Measurements from ENCODE around the gene P3H2. TPM values are rescaled to one million over a fixed set of nuclear protein-coding genes. Genes with fewer than 3 reads are reported as not detected.
"Not testable (repeated sequence)": the region's sequence is repeated elsewhere in the genome, so short reads cannot be mapped to it uniquely, and the experiment has no call there.

Gene P3H2
- total RNA-seq, result not detected

DNA sequence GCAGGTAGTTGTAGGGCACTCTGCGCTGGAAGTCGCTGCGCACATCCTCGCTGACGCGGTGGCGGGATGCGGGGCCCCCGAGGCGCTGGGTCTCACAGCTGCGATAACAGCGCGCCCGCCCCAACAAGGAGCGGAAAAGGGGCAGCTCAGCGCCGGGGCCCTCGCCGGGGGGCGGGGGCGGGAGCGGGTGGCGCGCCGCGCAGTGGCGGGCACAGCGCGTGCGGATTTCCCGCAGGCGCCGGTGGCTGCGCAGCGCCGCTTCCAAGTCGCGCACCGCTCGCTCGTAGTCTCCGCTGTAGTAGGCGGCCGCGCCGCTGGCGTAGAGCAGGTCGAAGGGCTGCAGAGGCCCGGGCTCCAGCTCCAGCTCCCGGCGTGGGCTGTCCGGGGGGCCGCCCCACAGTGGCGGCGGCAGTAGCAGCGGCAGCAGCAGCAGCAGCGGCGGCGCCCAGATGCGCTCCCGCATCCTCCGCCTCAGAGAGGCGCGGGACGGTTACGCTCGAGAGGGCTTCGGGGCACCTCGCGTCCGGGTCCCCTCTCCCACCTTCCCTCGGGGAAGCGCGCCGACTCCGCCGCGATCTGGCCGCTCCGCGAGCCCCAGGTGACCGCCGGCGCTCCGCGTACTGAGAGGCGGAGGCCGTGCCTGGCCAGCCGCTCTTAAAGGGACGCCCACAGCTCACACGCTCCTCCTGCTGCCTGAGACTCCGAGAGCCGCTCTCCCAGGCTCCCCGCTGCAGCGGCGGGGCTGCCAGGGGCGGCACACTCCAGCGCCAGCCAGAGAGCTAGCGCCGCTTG lies at the start of gene P3H2:
Gene P3H2, minus strand, starts transcription at position 629 of the 792 bp plus-strand sequence. Its CDS starts 166 bp downstream, at position 463.
- CTCF ChIA-PET, result no interaction called here
- ATAC-seq (peak; percentile 77), DNase-seq (no peak)
- peaks cover 6% of the 10 kb centered on the region for H3K4me1 Mint-ChIP-seq
- no peaks in the 10 kb centered on the region for H3K9me3 Mint-ChIP-seq (ENCODE audit: low read depth)
- H3K36me3 Mint-ChIP-seq, result no peaks in the 10 kb centered on the region
- peak within 1 kb of the TSS; percentile 14 for H3K4me3 Mint-ChIP-seq
- H3K27ac Mint-ChIP-seq, result peak within 1 kb of the TSS; percentile 10
- peaks cover 68% of the 10 kb centered on the region for H3K27me3 Mint-ChIP-seq

DNA sequence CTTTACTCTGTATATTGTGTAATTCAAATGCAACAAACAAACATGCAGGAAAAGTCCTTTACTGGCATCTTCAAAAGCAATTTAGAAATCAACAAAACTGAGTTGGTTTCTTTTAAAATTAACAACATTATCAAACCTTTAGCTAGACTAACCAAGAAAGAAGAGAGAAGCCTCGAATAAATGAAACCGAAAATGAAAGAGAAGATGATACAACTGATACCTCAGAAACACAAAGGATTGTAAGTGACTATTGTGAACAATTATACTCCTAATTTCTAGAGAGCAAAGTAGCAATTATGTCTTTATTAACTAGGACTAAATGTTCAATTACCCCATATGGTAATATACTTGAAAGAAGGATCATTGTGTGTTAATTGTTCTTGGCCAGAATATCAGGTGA lies 49.2 kb upstream of the P3H2 start:
- Mint-ChIP-seq H3K27ac (peak overlapping the region; percentile 60), H3K4me3 (peak overlapping the region; percentile 53), H3K27me3 (peaks cover 12% of the 10 kb centered on the region), H3K9me3 (ENCODE audit: low read depth) (no peaks in the 10 kb centered on the region), H3K36me3 (peaks cover 1% of the 10 kb centered on the region), H3K4me1 (peaks cover 10% of the 10 kb centered on the region)
- CTCF ChIA-PET, result no interaction called here
- DNase-seq (no peak), ATAC-seq (peak; percentile 53)

- H3K4me1 Mint-ChIP-seq, result peaks cover 10% of the 10 kb centered on the region
- peak overlapping the region; percentile 53 for H3K4me3 Mint-ChIP-seq
- DNase-seq (no peak), ATAC-seq (no peak)
- H3K36me3 Mint-ChIP-seq, result peaks cover 1% of the 10 kb centered on the region
- H3K27me3 Mint-ChIP-seq, result peaks cover 12% of the 10 kb centered on the region
- H3K9me3 Mint-ChIP-seq (ENCODE audit: low read depth), result no peaks in the 10 kb centered on the region
- CTCF ChIA-PET, result interaction anchor here (2.2 kb wide), 1 partner anchor 154 kb away, joined by 7 read pairs; the partner anchor contains the start of gene CLDN1
- H3K27ac Mint-ChIP-seq, result peak overlapping the region; percentile 60
Observed at GRCh38 chr3:190169243-190169642, 48.5 kb upstream of the P3H2 start.

DNA sequence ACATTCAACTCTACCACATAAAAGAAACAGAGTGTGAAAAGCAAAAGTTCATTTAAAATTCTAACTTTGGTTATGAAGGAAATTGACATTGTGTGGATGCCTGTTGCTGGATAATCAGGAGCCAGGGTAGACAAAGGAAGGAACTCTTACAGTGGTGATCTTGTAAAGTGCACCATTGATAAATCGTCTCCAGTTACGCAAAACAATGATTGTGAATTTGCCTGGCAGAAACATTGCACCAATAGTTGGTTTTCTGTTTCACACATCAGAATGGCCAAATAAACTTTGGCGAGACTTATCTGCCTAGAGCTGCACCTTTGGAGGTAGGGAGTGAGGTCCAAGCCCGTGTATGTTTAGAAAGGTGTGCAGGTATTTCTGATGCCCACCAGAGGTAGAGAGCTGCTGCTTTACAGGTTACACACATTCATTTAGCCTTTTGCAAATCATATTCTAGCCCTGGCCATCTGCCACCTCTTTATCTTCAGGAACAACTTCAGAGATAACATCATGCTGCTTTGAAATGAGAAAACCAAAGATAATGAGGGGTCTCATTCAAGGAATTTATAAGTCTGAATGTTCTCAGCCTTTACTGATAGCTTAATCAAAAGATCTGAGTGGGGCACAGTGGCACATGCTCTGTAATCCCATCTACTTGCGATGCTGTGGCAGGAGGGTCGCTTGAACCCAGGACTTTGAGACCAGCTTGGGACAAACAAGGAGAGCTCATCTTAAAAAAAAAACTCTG lies 47.4 kb upstream of the P3H2 start:
- no peak for ATAC-seq
- Mint-ChIP-seq H3K9me3 (ENCODE audit: low read depth) (no peaks in the 10 kb centered on the region), H3K27ac (no peak overlapping the region), H3K4me3 (no peak overlapping the region), H3K27me3 (peaks cover 12% of the 10 kb centered on the region), H3K36me3 (peaks cover 1% of the 10 kb centered on the region), H3K4me1 (peaks cover 10% of the 10 kb centered on the region)
- DNase-seq, result no peak
- CTCF ChIA-PET, result interaction anchor here (0.8 to 2.2 kb wide), 2 partner anchors 155 to 207 kb away, joined by 3 to 7 read pairs; partner anchors contain the start of gene CLDN1

DNA sequence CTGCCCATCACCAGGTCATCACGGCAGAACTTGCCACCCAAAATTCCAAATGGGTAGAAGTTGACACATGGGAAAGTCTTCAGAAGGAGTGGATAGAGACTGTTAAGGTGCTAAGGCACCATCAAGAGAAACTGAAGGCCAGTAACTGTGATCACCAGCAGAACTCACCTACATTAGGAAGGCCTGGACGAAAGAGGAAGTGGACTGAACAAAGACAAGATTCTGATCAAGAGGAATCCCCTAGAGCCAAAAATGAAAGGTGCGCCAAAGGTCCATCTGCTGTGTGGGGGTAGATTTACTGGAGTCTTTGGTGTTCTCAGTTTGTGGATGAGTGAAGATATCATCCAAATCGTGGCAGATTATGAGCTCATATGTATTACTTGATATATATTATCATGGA lies 46.3 kb upstream of the P3H2 start:
- Mint-ChIP-seq H3K4me1 (peaks cover 10% of the 10 kb centered on the region), H3K36me3 (peaks cover 1% of the 10 kb centered on the region), H3K9me3 (ENCODE audit: low read depth) (no peaks in the 10 kb centered on the region), H3K4me3 (no peak overlapping the region), H3K27ac (no peak overlapping the region), H3K27me3 (peaks cover 9% of the 10 kb centered on the region)
- CTCF ChIA-PET, result interaction anchor here (0.6 to 2.2 kb wide), 2 partner anchors 156 to 1476 kb away, joined by 3 to 7 read pairs; partner anchors contain the start of gene CLDN1
- ATAC-seq (no peak), DNase-seq (no peak)

GRCh38 chr3:190165253-190165652 lies 44.6 kb upstream of the P3H2 start:
- Mint-ChIP-seq H3K9me3 (ENCODE audit: low read depth) (peaks cover 3% of the 10 kb centered on the region), H3K4me1 (peaks cover 10% of the 10 kb centered on the region), H3K27ac (no peak overlapping the region), H3K27me3 (peaks cover 7% of the 10 kb centered on the region), H3K4me3 (no peak overlapping the region), H3K36me3 (peaks cover 1% of the 10 kb centered on the region)
- CTCF ChIA-PET, result no interaction called here
- no peak for DNase-seq
- no peak for ATAC-seq

DNA sequence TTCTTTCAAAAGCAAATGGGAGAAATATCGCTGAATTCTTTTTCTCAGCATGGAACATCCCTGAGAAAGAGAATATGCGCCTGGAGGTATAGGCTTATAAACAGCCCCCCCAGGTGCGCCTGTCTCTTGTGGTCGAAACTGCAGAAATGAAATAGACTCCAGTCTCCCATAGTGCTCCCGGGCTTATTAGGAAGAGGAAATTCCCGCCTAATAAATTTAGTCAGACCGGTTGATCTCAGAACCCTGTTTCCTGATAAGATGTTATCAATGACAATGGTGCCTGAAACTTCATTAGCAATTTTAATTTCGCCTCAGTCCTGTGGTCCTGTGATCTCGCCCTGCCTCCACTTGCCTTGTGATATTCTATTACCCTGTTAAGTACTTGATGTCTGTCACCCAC lies 41.3 kb upstream of the P3H2 start:
- H3K36me3 Mint-ChIP-seq; H3K4me1 Mint-ChIP-seq; H3K27ac Mint-ChIP-seq; DNase-seq; H3K4me3 Mint-ChIP-seq; H3K27me3 Mint-ChIP-seq; H3K9me3 Mint-ChIP-seq (ENCODE audit: low read depth); ATAC-seq; CTCF ChIA-PET: not testable (repeated sequence)

DNA sequence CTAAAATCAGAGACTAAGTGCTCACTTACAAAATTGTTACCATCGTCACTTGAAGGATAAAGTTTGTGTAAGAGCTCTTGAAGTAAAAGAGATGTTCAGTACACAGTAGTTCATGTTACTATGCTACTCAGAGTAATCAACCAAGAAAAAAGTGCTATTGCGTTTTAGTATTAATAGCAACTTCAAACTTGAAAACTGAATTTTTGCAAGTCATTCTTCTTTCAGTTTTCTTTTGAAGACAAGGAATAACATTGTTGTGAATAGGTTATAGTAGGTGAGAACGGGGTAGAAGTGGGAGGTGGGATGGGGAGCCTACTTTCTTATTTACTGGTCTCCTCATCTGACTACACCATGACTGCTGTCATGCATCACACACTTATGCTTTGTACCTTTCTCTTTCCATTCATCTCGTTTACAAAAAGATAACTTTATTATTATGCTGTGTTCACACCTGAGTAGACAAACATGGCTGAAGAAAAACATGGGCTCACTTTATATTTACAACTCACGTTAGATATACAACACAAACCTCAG lies 39.3 kb upstream of the P3H2 start:
- ATAC-seq (no peak), DNase-seq (no peak)
- no peaks in the 10 kb centered on the region for H3K27me3 Mint-ChIP-seq
- no peak overlapping the region for H3K27ac Mint-ChIP-seq
- peaks cover 3% of the 10 kb centered on the region for H3K9me3 Mint-ChIP-seq (ENCODE audit: low read depth)
- H3K4me3 Mint-ChIP-seq, result no peak overlapping the region
- H3K4me1 Mint-ChIP-seq, result no peaks in the 10 kb centered on the region
- CTCF ChIA-PET, result no interaction called here
- H3K36me3 Mint-ChIP-seq, result no peaks in the 10 kb centered on the region

- CTCF ChIA-PET, result no interaction called here
- ATAC-seq (no peak), DNase-seq (no peak)
- Mint-ChIP-seq H3K4me3 (no peak overlapping the region), H3K27ac (no peak overlapping the region), H3K36me3 (no peaks in the 10 kb centered on the region), H3K4me1 (no peaks in the 10 kb centered on the region), H3K9me3 (ENCODE audit: low read depth) (peaks cover 3% of the 10 kb centered on the region), H3K27me3 (no peaks in the 10 kb centered on the region)
Observed at GRCh38 chr3:190158261-190158660, 37.6 kb upstream of the P3H2 start.

DNA sequence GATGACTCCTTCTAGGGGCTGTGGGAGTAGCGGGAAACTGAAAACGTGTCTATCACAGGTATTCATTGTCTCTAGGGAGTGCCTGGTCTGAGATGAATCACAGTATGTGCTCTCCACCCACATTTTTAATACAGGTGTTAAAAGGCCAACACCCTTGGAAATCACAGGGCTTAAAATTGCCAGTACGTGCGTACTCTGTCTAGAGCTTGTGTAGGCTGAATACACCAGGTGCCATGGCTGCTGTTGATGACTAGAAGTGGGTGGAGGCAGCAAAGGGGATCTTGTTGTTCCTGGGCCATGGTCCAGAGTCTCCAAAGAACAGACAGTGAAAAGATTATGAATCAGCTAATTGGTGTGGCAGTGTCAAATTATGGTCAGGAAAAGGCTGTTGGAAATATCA lies 35.1 kb upstream of the P3H2 start:
- ATAC-seq, result no peak
- Mint-ChIP-seq H3K27me3 (no peaks in the 10 kb centered on the region), H3K27ac (no peak overlapping the region), H3K36me3 (no peaks in the 10 kb centered on the region), H3K4me3 (no peak overlapping the region), H3K4me1 (no peaks in the 10 kb centered on the region), H3K9me3 (ENCODE audit: low read depth) (no peaks in the 10 kb centered on the region)
- CTCF ChIA-PET, result no interaction called here
- no peak for DNase-seq

- H3K27me3 Mint-ChIP-seq, result no peaks in the 10 kb centered on the region
- DNase-seq (no peak), ATAC-seq (no peak)
- no peaks in the 10 kb centered on the region for H3K4me1 Mint-ChIP-seq
- CTCF ChIA-PET, result no interaction called here
- H3K27ac Mint-ChIP-seq, result no peak overlapping the region
- H3K36me3 Mint-ChIP-seq, result no peaks in the 10 kb centered on the region
- no peaks in the 10 kb centered on the region for H3K9me3 Mint-ChIP-seq (ENCODE audit: low read depth)
- no peak overlapping the region for H3K4me3 Mint-ChIP-seq
Observed at GRCh38 chr3:190150681-190151080, 30.0 kb upstream of the P3H2 start.

- CTCF ChIA-PET; H3K4me3 Mint-ChIP-seq; H3K9me3 Mint-ChIP-seq (ENCODE audit: low read depth); H3K4me1 Mint-ChIP-seq; ATAC-seq; H3K27ac Mint-ChIP-seq; DNase-seq; H3K36me3 Mint-ChIP-seq; H3K27me3 Mint-ChIP-seq: not testable (repeated sequence)
Observed at GRCh38 chr3:190149830-190150619, 29.3 kb upstream of the P3H2 start.

DNA sequence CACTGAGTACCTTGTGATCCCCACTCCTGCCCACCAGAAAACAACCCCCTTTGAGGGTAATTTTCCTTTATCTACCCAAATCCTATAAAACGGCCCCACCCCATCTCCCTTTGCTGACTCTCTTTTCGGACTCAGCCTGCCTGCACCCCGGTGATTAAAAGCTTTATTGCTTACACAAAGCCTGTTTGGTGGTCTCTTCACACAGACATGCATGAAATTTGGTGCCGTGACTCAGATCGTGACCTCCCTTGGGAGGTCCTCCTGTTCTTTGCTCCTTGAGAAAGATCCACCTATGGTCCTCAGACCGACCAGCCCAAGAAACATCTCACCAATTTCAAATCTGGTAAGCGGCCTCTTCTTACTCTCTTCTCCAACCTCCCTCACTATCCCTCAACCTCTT lies 24.1 kb upstream of the P3H2 start:
- H3K4me1 Mint-ChIP-seq; ATAC-seq; DNase-seq; H3K36me3 Mint-ChIP-seq; H3K9me3 Mint-ChIP-seq (ENCODE audit: low read depth); H3K4me3 Mint-ChIP-seq; CTCF ChIA-PET; H3K27ac Mint-ChIP-seq; H3K27me3 Mint-ChIP-seq: not testable (repeated sequence)
